ENCODE data around the gene GIPR.
"Not testable (repeated sequence)": the region's sequence is repeated elsewhere in the genome, so short reads cannot be mapped to it uniquely, and the experiment has no call there.

Gene GIPR

GRCh38 chr19:45670670-45671453 is 2.8 kb downstream of the GIPR start:
- Histone ChIP-seq H3K36me3 (ENCODE audit: control insufficient read depth, insufficient read depth, low read length) (no peaks in the 10 kb centered on the region), H3K4me3 (ENCODE audit: insufficient read depth, low read depth, low read length, poor library complexity, severe bottlenecking) (no peak overlapping the region), H3K9me3 (ENCODE audit: control insufficient read depth, low read length) (no peaks in the 10 kb centered on the region), H3K27ac (ENCODE audit: insufficient read depth, low read length, poor library complexity, severe bottlenecking) (no peak overlapping the region), H3K27me3 (replicated peaks; ENCODE audit: control insufficient read depth, insufficient read depth, low read length, poor library complexity, severe bottlenecking) (peaks cover 25% of the 10 kb centered on the region), H3K4me1 (ENCODE audit: control insufficient read depth, insufficient read depth, low read length, poor library complexity, severe bottlenecking) (peaks cover 26% of the 10 kb centered on the region)
- DNase-seq: peak in 2 of 3 donors; percentile 18 to 45

DNA sequence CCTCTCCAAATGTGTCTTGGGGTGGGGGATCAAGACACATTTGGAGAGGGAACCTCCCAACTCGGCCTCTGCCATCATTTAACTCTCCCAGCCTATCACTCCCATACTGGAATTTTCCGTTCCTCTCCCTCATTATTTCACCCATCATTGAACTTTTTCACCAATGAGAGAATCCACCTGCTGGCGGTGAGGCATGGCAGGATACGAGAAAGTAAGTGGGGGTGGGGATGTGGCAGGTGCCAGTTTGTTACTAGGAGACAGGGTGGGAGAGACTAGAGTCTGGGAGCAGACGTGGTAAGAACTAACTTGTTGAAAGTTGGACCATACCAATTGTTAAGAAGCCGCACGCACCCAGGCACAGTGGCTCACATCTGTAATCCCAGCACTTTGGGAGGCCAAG is 6.9 kb downstream of the GIPR start:
- no peaks in the 10 kb centered on the region for H3K9me3 ChIP-seq (ENCODE audit: control insufficient read depth, low read length)
- peaks cover 15% of the 10 kb centered on the region for H3K4me1 ChIP-seq (ENCODE audit: control insufficient read depth, insufficient read depth, low read length, poor library complexity, severe bottlenecking)
- H3K4me3 ChIP-seq (ENCODE audit: insufficient read depth, low read depth, low read length, poor library complexity, severe bottlenecking): no peak overlapping the region
- peaks cover 14% of the 10 kb centered on the region for H3K27me3 ChIP-seq (replicated peaks; ENCODE audit: control insufficient read depth, insufficient read depth, low read length, poor library complexity, severe bottlenecking)
- no peak for DNase-seq
- no peak overlapping the region for H3K27ac ChIP-seq (ENCODE audit: insufficient read depth, low read length, poor library complexity, severe bottlenecking)
- no peaks in the 10 kb centered on the region for H3K36me3 ChIP-seq (ENCODE audit: control insufficient read depth, insufficient read depth, low read length)

- Histone ChIP-seq H3K4me1 (ENCODE audit: control insufficient read depth, insufficient read depth, low read length, poor library complexity, severe bottlenecking) (peaks cover 13% of the 10 kb centered on the region), H3K36me3 (ENCODE audit: control insufficient read depth, insufficient read depth, low read length) (no peaks in the 10 kb centered on the region), H3K27me3 (replicated peaks; ENCODE audit: control insufficient read depth, insufficient read depth, low read length, poor library complexity, severe bottlenecking) (no peaks in the 10 kb centered on the region), H3K9me3 (ENCODE audit: control insufficient read depth, low read length) (no peaks in the 10 kb centered on the region), H3K4me3 (ENCODE audit: insufficient read depth, low read depth, low read length, poor library complexity, severe bottlenecking) (peak overlapping the region; percentile 52), H3K27ac (ENCODE audit: insufficient read depth, low read length, poor library complexity, severe bottlenecking) (no peak overlapping the region)
- DNase-seq: peak; percentile 17 to 41 (median 20)
Measured at GRCh38 chr19:45676851-45677263, 8.8 kb downstream of the GIPR start.

DNA sequence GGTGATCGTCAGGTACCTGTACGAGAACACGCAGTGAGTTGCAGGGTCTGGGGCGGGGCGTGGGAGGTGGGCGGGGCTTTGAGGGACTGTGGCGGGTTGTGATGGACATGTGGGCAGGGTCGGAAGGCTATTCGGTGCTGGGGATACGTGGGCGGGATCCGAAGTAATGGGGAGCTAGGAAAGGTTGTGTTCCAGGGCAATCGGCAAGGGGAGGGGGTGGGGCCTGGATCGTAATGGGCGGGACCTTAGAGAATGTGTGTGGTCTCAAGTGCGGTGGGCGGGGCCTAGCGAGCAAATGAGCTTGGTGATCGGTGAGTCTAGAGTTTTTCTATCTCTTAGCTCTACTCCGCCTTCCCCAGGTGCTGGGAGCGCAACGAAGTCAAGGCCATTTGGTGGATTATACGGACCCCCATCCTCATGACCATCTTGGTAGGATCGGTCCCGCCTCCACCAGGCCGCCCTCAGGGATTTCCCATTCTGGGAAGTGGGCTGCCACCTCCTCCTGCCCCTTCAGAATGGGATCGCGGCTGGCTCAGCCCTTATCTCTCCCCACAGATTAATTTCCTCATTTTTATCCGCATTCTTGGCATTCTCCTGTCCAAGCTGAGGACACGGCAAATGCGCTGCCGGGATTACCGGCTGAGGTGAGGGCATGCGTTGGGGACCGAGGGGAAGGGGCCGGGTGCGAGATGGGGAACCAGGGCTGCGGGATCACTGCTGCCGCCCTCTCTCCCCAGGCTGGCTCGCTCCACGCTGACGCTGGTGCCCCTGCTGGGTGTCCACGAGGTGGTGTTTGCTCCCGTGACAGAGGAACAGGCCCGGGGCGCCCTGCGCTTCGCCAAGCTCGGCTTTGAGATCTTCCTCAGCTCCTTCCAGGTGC is 9.6 kb downstream of the GIPR start:
- Histone ChIP-seq H3K36me3 (ENCODE audit: control insufficient read depth, insufficient read depth, low read length) (no peaks in the 10 kb centered on the region), H3K27me3 (replicated peaks; ENCODE audit: control insufficient read depth, insufficient read depth, low read length, poor library complexity, severe bottlenecking) (no peaks in the 10 kb centered on the region), H3K4me1 (ENCODE audit: control insufficient read depth, insufficient read depth, low read length, poor library complexity, severe bottlenecking) (peaks cover 16% of the 10 kb centered on the region), H3K4me3 (ENCODE audit: insufficient read depth, low read depth, low read length, poor library complexity, severe bottlenecking) (peak overlapping the region; percentile 52), H3K9me3 (ENCODE audit: control insufficient read depth, low read length) (no peaks in the 10 kb centered on the region), H3K27ac (ENCODE audit: insufficient read depth, low read length, poor library complexity, severe bottlenecking) (no peak overlapping the region)
- peak; percentile 67 to 78 (median 72) for DNase-seq

GRCh38 chr19:45681391-45682015 is 13.5 kb downstream of the GIPR start:
- H3K4me3 ChIP-seq (ENCODE audit: insufficient read depth, low read depth, low read length, poor library complexity, severe bottlenecking): peak overlapping the region; percentile 9
- DNase-seq: peak; percentile 73 to 78 (median 77)
- peaks cover 13% of the 10 kb centered on the region for H3K36me3 ChIP-seq (ENCODE audit: control insufficient read depth, insufficient read depth, low read length)
- no peak overlapping the region for H3K27ac ChIP-seq (ENCODE audit: insufficient read depth, low read length, poor library complexity, severe bottlenecking)
- H3K27me3 ChIP-seq (replicated peaks; ENCODE audit: control insufficient read depth, insufficient read depth, low read length, poor library complexity, severe bottlenecking): no peaks in the 10 kb centered on the region
- peaks cover 15% of the 10 kb centered on the region for H3K4me1 ChIP-seq (ENCODE audit: control insufficient read depth, insufficient read depth, low read length, poor library complexity, severe bottlenecking)
- no peaks in the 10 kb centered on the region for H3K9me3 ChIP-seq (ENCODE audit: control insufficient read depth, low read length)

GRCh38 chr19:45682117-45682516 is 14.1 kb downstream of the GIPR start:
- H3K27me3 ChIP-seq (replicated peaks; ENCODE audit: control insufficient read depth, insufficient read depth, low read length, poor library complexity, severe bottlenecking): no peaks in the 10 kb centered on the region
- H3K4me3 ChIP-seq (ENCODE audit: insufficient read depth, low read depth, low read length, poor library complexity, severe bottlenecking): no peak overlapping the region
- H3K9me3 ChIP-seq (ENCODE audit: control insufficient read depth, low read length): no peaks in the 10 kb centered on the region
- peaks cover 11% of the 10 kb centered on the region for H3K4me1 ChIP-seq (ENCODE audit: control insufficient read depth, insufficient read depth, low read length, poor library complexity, severe bottlenecking)
- DNase-seq: no peak
- peaks cover 17% of the 10 kb centered on the region for H3K36me3 ChIP-seq (ENCODE audit: control insufficient read depth, insufficient read depth, low read length)
- no peak overlapping the region for H3K27ac ChIP-seq (ENCODE audit: insufficient read depth, low read length, poor library complexity, severe bottlenecking)

DNA sequence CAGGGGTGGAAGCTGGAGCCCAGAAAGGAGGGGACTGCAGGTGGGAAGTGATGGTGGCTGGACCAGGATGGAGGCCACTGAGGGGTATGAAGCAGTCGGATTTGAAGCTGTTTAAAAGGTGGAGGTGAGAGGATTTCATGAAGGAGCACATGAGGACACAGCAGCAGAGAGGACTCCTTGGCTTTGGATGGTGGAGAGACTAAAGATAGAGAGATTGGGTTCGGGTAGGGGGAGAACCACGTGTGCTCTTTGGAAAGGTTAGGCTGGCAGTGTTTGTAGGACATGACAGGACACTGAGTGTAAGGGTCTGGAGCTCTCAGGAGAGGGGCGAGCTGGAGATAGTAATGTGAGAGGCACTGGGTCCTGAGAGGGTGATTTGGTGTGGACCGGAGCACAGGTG is 14.9 kb downstream of the GIPR start:
- no peak for DNase-seq
- Histone ChIP-seq H3K27me3 (replicated peaks; ENCODE audit: control insufficient read depth, insufficient read depth, low read length, poor library complexity, severe bottlenecking) (no peaks in the 10 kb centered on the region), H3K9me3 (ENCODE audit: control insufficient read depth, low read length) (no peaks in the 10 kb centered on the region), H3K27ac (ENCODE audit: insufficient read depth, low read length, poor library complexity, severe bottlenecking) (no peak overlapping the region), H3K36me3 (ENCODE audit: control insufficient read depth, insufficient read depth, low read length) (peaks cover 25% of the 10 kb centered on the region), H3K4me1 (ENCODE audit: control insufficient read depth, insufficient read depth, low read length, poor library complexity, severe bottlenecking) (peaks cover 7% of the 10 kb centered on the region), H3K4me3 (ENCODE audit: insufficient read depth, low read depth, low read length, poor library complexity, severe bottlenecking) (no peak overlapping the region)

DNA sequence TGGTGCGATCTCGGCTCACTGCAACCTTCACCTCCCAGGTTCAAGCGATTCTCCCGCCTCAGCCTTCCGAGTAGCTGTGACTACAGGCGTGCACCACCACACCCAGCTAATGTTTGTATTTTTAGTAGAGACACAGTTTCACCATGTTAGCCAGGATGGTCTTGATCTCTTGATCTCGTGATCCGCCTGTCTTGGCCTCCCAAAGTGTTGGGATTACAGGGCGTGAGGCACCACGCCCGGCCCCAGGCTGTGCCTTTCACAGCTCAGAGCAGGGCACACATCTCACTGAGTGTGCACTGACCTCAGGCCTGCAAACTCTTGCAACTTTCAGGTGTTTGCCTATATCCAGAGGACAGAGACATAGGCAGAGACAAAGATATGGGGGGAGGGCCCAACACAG is 17.0 kb downstream of the GIPR start:
- H3K9me3 ChIP-seq (ENCODE audit: control insufficient read depth, low read length); H3K27ac ChIP-seq (ENCODE audit: insufficient read depth, low read length, poor library complexity, severe bottlenecking); DNase-seq; H3K27me3 ChIP-seq (replicated peaks; ENCODE audit: control insufficient read depth, insufficient read depth, low read length, poor library complexity, severe bottlenecking); H3K4me3 ChIP-seq (ENCODE audit: insufficient read depth, low read depth, low read length, poor library complexity, severe bottlenecking); H3K4me1 ChIP-seq (ENCODE audit: control insufficient read depth, insufficient read depth, low read length, poor library complexity, severe bottlenecking): not testable (repeated sequence)
- peaks cover 33% of the 10 kb centered on the region for H3K36me3 ChIP-seq (ENCODE audit: control insufficient read depth, insufficient read depth, low read length)

DNA sequence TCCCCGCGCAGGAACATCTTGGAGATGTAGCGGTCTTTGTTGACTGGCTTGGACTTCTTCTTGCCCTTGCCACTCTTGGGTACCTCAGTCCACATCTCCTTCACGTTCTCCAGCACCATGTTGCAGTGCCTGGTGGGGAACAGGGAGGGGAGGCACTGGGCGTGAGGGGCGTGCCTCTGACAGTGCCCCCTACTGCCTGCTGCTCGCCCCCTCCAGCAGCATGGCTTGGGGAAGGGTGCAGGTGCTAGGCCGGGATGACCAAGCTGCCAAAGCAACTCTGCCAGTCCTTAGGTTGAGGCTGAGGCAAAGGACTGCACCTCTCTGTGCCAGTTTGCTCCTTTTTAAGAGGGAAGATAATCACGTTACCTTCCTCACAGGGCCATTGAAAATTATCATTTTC is 19.6 kb downstream of the GIPR start:
- peaks cover 33% of the 10 kb centered on the region for H3K36me3 ChIP-seq (ENCODE audit: control insufficient read depth, insufficient read depth, low read length)
- no peak for DNase-seq
- H3K27ac ChIP-seq (ENCODE audit: insufficient read depth, low read length, poor library complexity, severe bottlenecking): no peak overlapping the region
- H3K4me1 ChIP-seq (ENCODE audit: control insufficient read depth, insufficient read depth, low read length, poor library complexity, severe bottlenecking): peaks cover 7% of the 10 kb centered on the region
- H3K27me3 ChIP-seq (replicated peaks; ENCODE audit: control insufficient read depth, insufficient read depth, low read length, poor library complexity, severe bottlenecking): no peaks in the 10 kb centered on the region
- H3K4me3 ChIP-seq (ENCODE audit: insufficient read depth, low read depth, low read length, poor library complexity, severe bottlenecking): no peak overlapping the region
- H3K9me3 ChIP-seq (ENCODE audit: control insufficient read depth, low read length): no peaks in the 10 kb centered on the region
